Endothelial cell of umbilical vein (primary cell): ENCODE data around the gene CEMP1. TPM values are rescaled to one million over a fixed set of nuclear protein-coding genes. Genes with fewer than 3 reads are reported as not detected.

Experiments
- BruUV-seq: library from RNA; stranded (reverse); fragments of 400-500 nt; replicated peaks from 2 replicates; lab custom pipeline; 2021; lab: Mats Ljungman, UMichigan
- CTCF ChIA-PET: fragments of 300-600, 350-600 bp; sonication (Branson Sonifier 250); formaldehyde crosslinking; loops from one replicate; lab custom pipeline; 2021; ENCODE audit warnings: antibody characterized with exemption, inconsistent platforms; lab: Charles Lee
- POLR2A ChIA-PET: fragments of 300-600, 350-600 bp; sonication (Branson Sonifier 250); formaldehyde crosslinking; loops from one replicate; lab custom pipeline; 2021; ENCODE audit warnings: antibody characterized with exemption, inconsistent platforms; lab: Charles Lee
- DNase-seq: peaks from one replicate; pipeline ENCODE4 v3.0.0-alpha.2; 2011; ENCODE audit warnings: low read depth, low spot score
- FAIRE-seq: peaks from 2 replicates; lab custom pipeline; 2011; peaks lifted over from hg19 to GRCh38; lab: Jason Lieb, UNC
- H2AFZ ChIP-seq: 2 replicates; pipeline ENCODE4 v1.6.0; 2012; ENCODE audit warnings: low read depth, low read length, control low read depth, inconsistent platforms
- H3K27ac ChIP-seq: 2 replicates; pipeline ENCODE4 v1.5.1; 2011; ENCODE audit warnings: low read depth, mild to moderate bottlenecking, control low read depth, low read length, moderate library complexity; ENCODE audit not compliant: insufficient read depth
- H3K27me3 ChIP-seq, 2 experiments: 2 replicates each; pipeline versions ENCODE4 v1.6.0 to v1.6.1; 2011; ENCODE audit warnings: low read length in 2 of 2, mixed read lengths in 1 of 2; ENCODE audit not compliant: control insufficient read depth in 2 of 2, insufficient read depth in 2 of 2
- H3K36me3 ChIP-seq, 2 experiments: 2 replicates in 1 of 2; 3 replicates in 1 of 2; pipeline ENCODE4 v1.5.1; 2011; ENCODE audit warnings: low read length in 2 of 2, mild to moderate bottlenecking in 1 of 2, moderate library complexity in 1 of 2; ENCODE audit not compliant: control insufficient read depth in 2 of 2, insufficient read depth in 2 of 2; ENCODE audit errors: extremely low read depth in 1 of 2
- H3K4me1 ChIP-seq: 3 replicates; pipeline ENCODE4 v1.5.1; 2011; ENCODE audit warnings: mild to moderate bottlenecking, low read length; ENCODE audit not compliant: control insufficient read depth, insufficient read depth; ENCODE audit errors: extremely low read depth
- H3K4me2 ChIP-seq: 2 replicates; pipeline ENCODE4 v1.6.1; 2011; ENCODE audit warnings: low read length, control low read depth, mixed read lengths; ENCODE audit not compliant: insufficient read depth
- H3K4me3 ChIP-seq, 3 experiments: fragments of 200-600 bp in 1 of 3; sonication (generic), shearing (Covaris generic) in 1 of 3; replicated peaks in 1 of 3; 2 replicates each; pipeline ENCODE4 v1.5.1; 2011 to 2016; ENCODE audit warnings: control low read depth in 3 of 3, low read length in 3 of 3, mild to moderate bottlenecking in 2 of 3, inconsistent platforms in 1 of 3, low read depth in 1 of 3, moderate library complexity in 1 of 3; ENCODE audit not compliant: insufficient read depth in 1 of 3
- H3K79me2 ChIP-seq: 2 replicates; pipeline ENCODE4 v1.6.0; 2012; ENCODE audit warnings: low read length, inconsistent platforms; ENCODE audit not compliant: control insufficient read depth, insufficient read depth
- H3K9ac ChIP-seq: replicated peaks from 2 replicates; pipeline ENCODE3; 2011; ENCODE audit warnings: low read length, control low read depth; ENCODE audit not compliant: insufficient read depth; ENCODE audit errors: extremely low read depth
- H3K9me1 ChIP-seq: replicated peaks from 3 replicates; pipeline ENCODE4 v1.6.0; 2011; ENCODE audit warnings: mild to moderate bottlenecking, low read length; ENCODE audit not compliant: control insufficient read depth, insufficient read depth; ENCODE audit errors: extremely low read depth
- H3K9me3 ChIP-seq: replicated peaks from 2 replicates; pipeline ENCODE4 v1.5.1; 2012; ENCODE audit warnings: low read length, inconsistent platforms; ENCODE audit not compliant: control insufficient read depth, insufficient read depth
- H4K20me1 ChIP-seq: replicated peaks from 2 replicates; pipeline ENCODE3; 2011; ENCODE audit warnings: mild to moderate bottlenecking, low read length; ENCODE audit not compliant: control insufficient read depth, insufficient read depth; ENCODE audit errors: extremely low read depth
- CTCF ChIP-seq, 2 donors: IDR thresholded peaks; 1 replicate in 1 of 2; 2 replicates in 1 of 2; pipeline ENCODE4 v1.5.1; 2011; ENCODE audit warnings: low read length in 2 of 2, mild to moderate bottlenecking in 2 of 2, moderate library complexity in 2 of 2, control low read depth in 1 of 2, inconsistent platforms in 1 of 2, low read depth in 1 of 2; ENCODE audit not compliant: insufficient read depth in 1 of 2; ENCODE audit errors: extremely low read depth in 1 of 2
- EZH2 ChIP-seq: IDR thresholded peaks from 2 replicates; pipeline ENCODE4 v1.6.1; 2012; ENCODE audit warnings: borderline replicate concordance, low read depth, mild to moderate bottlenecking, moderate library complexity, low read length, inconsistent platforms; ENCODE audit not compliant: severe bottlenecking
- FOS ChIP-seq: IDR thresholded peaks from 2 replicates; pipeline ENCODE4 v1.6.1; 2011; ENCODE audit warnings: mild to moderate bottlenecking, low read length, moderate library complexity, borderline replicate concordance; ENCODE audit not compliant: insufficient read depth
- GATA2 ChIP-seq: IDR thresholded peaks from 2 replicates; pipeline ENCODE4 v1.7.0; 2011; ENCODE audit warnings: low read depth, mild to moderate bottlenecking, moderate library complexity, mixed read lengths, low read length; ENCODE audit not compliant: insufficient read length, insufficient read depth
- JUN ChIP-seq: IDR thresholded peaks from 2 replicates; pipeline ENCODE4 v1.6.1; 2011; ENCODE audit warnings: borderline replicate concordance, low read depth; ENCODE audit not compliant: insufficient read length, insufficient read depth
- MAX ChIP-seq: IDR thresholded peaks from 2 replicates; pipeline ENCODE4 v1.6.1; 2011; ENCODE audit not compliant: insufficient read depth, insufficient read length
- MYC ChIP-seq: IDR thresholded peaks from one replicate; pipeline ENCODE4 v1.6.1; 2011; ENCODE audit warnings: mild to moderate bottlenecking, low read depth, low read length
- POLR2A ChIP-seq: IDR thresholded peaks from 2 replicates; pipeline ENCODE4 v1.6.1; 2012; ENCODE audit warnings: low read depth, mild to moderate bottlenecking, control low read depth, low read length
- POLR2AphosphoS5 ChIP-seq: IDR thresholded peaks from 2 replicates; pipeline ENCODE4 v1.6.1; 2012; ENCODE audit warnings: low read depth, mild to moderate bottlenecking, control low read depth, low read length, moderate library complexity; ENCODE audit not compliant: insufficient read depth
- dilution Hi-C: fragments of 300-500 bp; cut with MboI; formaldehyde crosslinking; loops from one replicate; pipeline ENCODE4 v1.15.0; 2019; ENCODE audit warnings: low sequenced_read_pairs; ENCODE audit not compliant: extremely low pct_ligation_motif_present
- intact Hi-C: fragments of 100-400 bp; cut with micrococcal nuclease; formaldehyde crosslinking; loops from one replicate; pipeline ENCODE4 v1.10.0; 2022
- polyA plus RNA-seq, 4 experiments: library from polyadenylated mRNA; depleted of rRNA in 3 of 4; stranded (reverse) in 3 of 4; unstranded in 1 of 4; fragments of >200 nt; gene quantifications; 2 replicates each; pipeline versions ENCODE4 v1.2.1 to v1.2.3, GENCODE V29; 2011 to 2012; ENCODE audit warnings: missing spikeins in 1 of 4
- total RNA-seq: library from RNA; stranded (reverse); gene quantifications from 2 replicates; pipeline ENCODE4 v1.2.3, GENCODE V29; 2021

Gene CEMP1
- total and polyA plus RNA-seq, 2 donors (not counting 3 experiments of a cell fraction or from before 2014, with no cell fraction given), result not detected

DNA sequence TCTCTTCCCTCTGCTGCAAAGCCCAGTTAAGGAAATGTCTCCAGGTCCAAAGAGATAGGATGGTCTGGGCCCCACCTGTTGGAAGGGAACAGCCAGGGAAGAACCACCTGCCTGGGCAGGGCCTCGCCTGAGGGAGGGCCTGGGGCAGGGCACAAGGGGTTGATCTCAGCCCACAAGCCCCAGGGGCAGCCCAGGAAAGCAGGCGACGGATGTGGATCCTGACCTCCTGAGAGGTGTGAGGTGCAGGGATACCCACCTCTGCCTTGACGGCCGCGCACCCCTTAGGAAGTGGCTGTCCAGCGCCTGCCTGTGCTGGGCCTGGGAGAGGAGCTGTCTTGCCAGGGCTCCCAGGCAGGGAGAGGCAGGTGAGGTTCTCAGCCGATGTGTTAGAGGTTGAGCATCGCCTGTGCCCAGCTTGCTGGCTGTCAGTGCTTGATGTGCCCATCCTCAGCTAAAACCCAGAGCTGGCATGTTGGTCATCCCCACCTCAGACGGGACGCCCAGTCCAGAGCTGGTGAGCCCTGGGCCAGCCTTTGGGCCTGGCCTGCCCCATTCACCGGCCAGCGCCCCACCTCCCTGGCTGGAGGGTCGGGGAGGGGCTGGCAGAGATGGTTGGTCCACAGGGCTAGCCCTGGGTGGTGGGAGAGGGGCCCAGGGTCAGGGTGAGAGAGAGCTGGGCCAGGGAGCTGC lies 434 bp downstream of the CEMP1 start:
- no peak overlapping the region for H3K27ac ChIP-seq
- no peaks in the 10 kb centered on the region for H4K20me1 ChIP-seq
- peaks cover 2 to 30% of the 10 kb centered on the region in 2 experiments for H3K36me3 ChIP-seq
- no peaks in the 10 kb centered on the region for H3K27me3 ChIP-seq
- H3K4me1 ChIP-seq, result peaks cover 13% of the 10 kb centered on the region
- FAIRE-seq, result no peak
- DNase-seq, result no peak
- intact Hi-C loops (no loop called here), dilution Hi-C loops (no loop called here)
- H3K9ac ChIP-seq, result no peak overlapping the region
- no peaks in the 10 kb centered on the region for H3K9me3 ChIP-seq
- H3K9me1 ChIP-seq, result no peaks in the 10 kb centered on the region
- TF ChIP-seq POLR2A, result no peak
- TF ChIP-seq CTCF (IDR thresholded peaks at IDR 0.05; ENCODE audit: extremely low read depth in 1 of 2, insufficient read depth in 1 of 2, low read depth in 1 of 2, low read length in 2 of 2), result no peak
- no peak for TF ChIP-seq FOS
- no peak for TF ChIP-seq JUN
- no peak for TF ChIP-seq POLR2AphosphoS5
- TF ChIP-seq EZH2, result no peak
- no peak for TF ChIP-seq MAX
- no peak for TF ChIP-seq GATA2
- no peak for TF ChIP-seq MYC
- no peaks in the 10 kb centered on the region for H3K79me2 ChIP-seq
- H3K4me3 ChIP-seq, result no peak overlapping the region
- H2AFZ ChIP-seq, result no peak overlapping the region
- H3K4me2 ChIP-seq, result no peak overlapping the region
- ChIA-PET POLR2A (interaction anchor here (0.8 kb wide), 1 partner anchor 10 kb away, joined by 6 read pairs; the partner anchor contains the start of gene AMDHD2), CTCF (interaction anchor here (1.2 kb wide), 1 partner anchor 11 kb away, joined by 3 read pairs; the partner anchor contains the start of gene AMDHD2)
- BruUV-seq, result no TSS peak
